ENCODE data around the gene GJB2.

DNA sequence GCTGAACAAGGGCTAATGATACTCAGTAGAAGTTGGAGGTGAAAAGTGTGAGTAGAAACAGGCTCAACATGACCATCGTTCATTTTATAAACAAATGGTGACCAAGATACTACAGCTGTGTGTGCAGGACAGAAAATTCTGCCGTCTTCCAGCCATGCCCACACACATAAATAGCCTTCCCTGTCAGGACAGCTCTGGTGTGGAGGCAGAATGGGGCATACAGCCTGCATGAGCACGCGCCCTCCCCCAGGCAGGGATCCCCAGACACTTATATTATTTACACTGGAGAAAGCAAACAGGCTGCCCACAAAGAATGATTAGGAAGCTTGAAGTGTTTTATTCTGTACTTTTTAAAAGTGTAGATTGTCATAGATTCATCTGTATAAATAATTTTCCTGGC, 52.3 kb downstream of the GJB2 start:
- TF ChIP-seq POLR2A (IDR thresholded peaks at IDR 0.05) (no peak), EP300 (IDR thresholded peaks at IDR 0.05) (no peak)
- TF ChIP-seq, protein P1, sequence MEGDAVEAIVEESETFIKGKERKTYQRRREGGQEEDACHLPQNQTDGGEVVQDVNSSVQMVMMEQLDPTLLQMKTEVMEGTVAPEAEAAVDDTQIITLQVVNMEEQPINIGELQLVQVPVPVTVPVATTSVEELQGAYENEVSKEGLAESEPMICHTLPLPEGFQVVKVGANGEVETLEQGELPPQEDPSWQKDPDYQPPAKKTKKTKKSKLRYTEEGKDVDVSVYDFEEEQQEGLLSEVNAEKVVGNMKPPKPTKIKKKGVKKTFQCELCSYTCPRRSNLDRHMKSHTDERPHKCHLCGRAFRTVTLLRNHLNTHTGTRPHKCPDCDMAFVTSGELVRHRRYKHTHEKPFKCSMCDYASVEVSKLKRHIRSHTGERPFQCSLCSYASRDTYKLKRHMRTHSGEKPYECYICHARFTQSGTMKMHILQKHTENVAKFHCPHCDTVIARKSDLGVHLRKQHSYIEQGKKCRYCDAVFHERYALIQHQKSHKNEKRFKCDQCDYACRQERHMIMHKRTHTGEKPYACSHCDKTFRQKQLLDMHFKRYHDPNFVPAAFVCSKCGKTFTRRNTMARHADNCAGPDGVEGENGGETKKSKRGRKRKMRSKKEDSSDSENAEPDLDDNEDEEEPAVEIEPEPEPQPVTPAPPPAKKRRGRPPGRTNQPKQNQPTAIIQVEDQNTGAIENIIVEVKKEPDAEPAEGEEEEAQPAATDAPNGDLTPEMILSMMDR (IDR thresholded peaks at IDR 0.05) = no peak

Data from ovary (tissue), 3 donors.